ENCODE results near the gene H3-3A.
A peak's percentile ranks its signal among the peaks of the same experiment; 100 is the strongest.

H3-3A gene

GRCh38 chr1:226046240-226046639 is 16.3 kb upstream of the H3-3A start:
- DNase-seq (ENCODE audit: low read depth in 1 of 2, low spot score in 1 of 2) = no peak
- no peak for TF ChIP-seq GABPA (IDR thresholded peaks at IDR 0.05; ENCODE audit: low read depth)
- no peak overlapping the region for H3K27ac ChIP-seq (replicated peaks)

GRCh38 chr1:226047495-226047894 is 15.0 kb upstream of the H3-3A start:
- Histone ChIP-seq H3K27ac (replicated peaks) (no peak overlapping the region), H3K4me3 (replicated peaks; ENCODE audit: insufficient read depth, low read length) (no peak overlapping the region), H3K27me3 (ENCODE audit: insufficient read depth, poor library complexity, severe bottlenecking) (no peaks in the 10 kb centered on the region)
- peak in 1 of 2 experiments; percentile 20 for DNase-seq (ENCODE audit: low read depth in 1 of 2, low spot score in 1 of 2)
- no peak for TF ChIP-seq POLR2AphosphoS5 (IDR thresholded peaks at IDR 0.05; ENCODE audit: low read depth)
- peak; percentile 72 for TF ChIP-seq SPI1 (IDR thresholded peaks at IDR 0.05; ENCODE audit: borderline replicate concordance, low read depth)

More at GRCh38 chr1:226046240-226046639, 16.3 kb upstream of the H3-3A start:
- Histone ChIP-seq H3K27me3 (ENCODE audit: insufficient read depth, poor library complexity, severe bottlenecking) (no peaks in the 10 kb centered on the region), H3K4me3 (replicated peaks; ENCODE audit: insufficient read depth, low read length) (no peak overlapping the region)

GRCh38 chr1:226048886-226049285 is 13.6 kb upstream of the H3-3A start:
- Histone ChIP-seq H3K27ac (replicated peaks) (no peak overlapping the region), H3K4me3 (replicated peaks; ENCODE audit: insufficient read depth, low read length) (no peak overlapping the region), H3K27me3 (ENCODE audit: insufficient read depth, poor library complexity, severe bottlenecking) (no peaks in the 10 kb centered on the region)
- DNase-seq (ENCODE audit: low read depth in 1 of 2, low spot score in 1 of 2) = no peak
- TF ChIP-seq GABPA (IDR thresholded peaks at IDR 0.05; ENCODE audit: low read depth) (no peak), CTCF (IDR thresholded peaks at IDR 0.05; ENCODE audit: insufficient read depth, low read length) (no peak), POLR2AphosphoS5 (IDR thresholded peaks at IDR 0.05; ENCODE audit: low read depth) (no peak), REST (IDR thresholded peaks at IDR 0.05; ENCODE audit: insufficient replicate concordance, low read depth) (no peak)

- no peak for DNase-seq (ENCODE audit: low read depth in 1 of 2, low spot score in 1 of 2)
- Histone ChIP-seq H3K27me3 (ENCODE audit: insufficient read depth, poor library complexity, severe bottlenecking) (no peaks in the 10 kb centered on the region), H3K4me3 (replicated peaks; ENCODE audit: insufficient read depth, low read length) (no peak overlapping the region), H3K27ac (replicated peaks) (no peak overlapping the region)
- TF ChIP-seq CTCF (IDR thresholded peaks at IDR 0.05; ENCODE audit: insufficient read depth, low read length) (no peak), GABPA (IDR thresholded peaks at IDR 0.05; ENCODE audit: low read depth) (no peak)
Measured at GRCh38 chr1:226050133-226050532, 12.4 kb upstream of the H3-3A start.

GRCh38 chr1:226051365-226051764 is 11.2 kb upstream of the H3-3A start:
- TF ChIP-seq CTCF (IDR thresholded peaks at IDR 0.05; ENCODE audit: insufficient read depth, low read length) = no peak
- no peak for TF ChIP-seq GABPA (IDR thresholded peaks at IDR 0.05; ENCODE audit: low read depth)
- TF ChIP-seq SPI1 (IDR thresholded peaks at IDR 0.05; ENCODE audit: borderline replicate concordance, low read depth) = no peak
- no peak for TF ChIP-seq REST (IDR thresholded peaks at IDR 0.05; ENCODE audit: insufficient replicate concordance, low read depth)
- no peak for TF ChIP-seq POLR2AphosphoS5 (IDR thresholded peaks at IDR 0.05; ENCODE audit: low read depth)
- no peak overlapping the region for H3K27ac ChIP-seq (replicated peaks)
- H3K27me3 ChIP-seq (ENCODE audit: insufficient read depth, poor library complexity, severe bottlenecking) = no peaks in the 10 kb centered on the region
- DNase-seq (ENCODE audit: low read depth in 1 of 2, low spot score in 1 of 2) = peak in 1 of 2 experiments; percentile 65
- H3K4me3 ChIP-seq (replicated peaks; ENCODE audit: insufficient read depth, low read length) = no peak overlapping the region

All from HL-60 (cell line).